Head of caudate nucleus (tissue), 42 donors: Measurements from ENCODE around the gene DUSP14.

ENCODE experiments used
- DNase-seq, 42 donors: peaks; one replicate each; pipeline versions ENCODE4 v3.0.0 to v3.0.0-alpha.2; 2020 to 2021; ENCODE audit warnings: mixed read lengths in 7 of 42
- intact Hi-C: fragments of 100-400 bp; cut with DNase I; formaldehyde crosslinking; loops from one replicate; pipeline ENCODE4 v1.15.0; 2022

DUSP14 gene

DNA sequence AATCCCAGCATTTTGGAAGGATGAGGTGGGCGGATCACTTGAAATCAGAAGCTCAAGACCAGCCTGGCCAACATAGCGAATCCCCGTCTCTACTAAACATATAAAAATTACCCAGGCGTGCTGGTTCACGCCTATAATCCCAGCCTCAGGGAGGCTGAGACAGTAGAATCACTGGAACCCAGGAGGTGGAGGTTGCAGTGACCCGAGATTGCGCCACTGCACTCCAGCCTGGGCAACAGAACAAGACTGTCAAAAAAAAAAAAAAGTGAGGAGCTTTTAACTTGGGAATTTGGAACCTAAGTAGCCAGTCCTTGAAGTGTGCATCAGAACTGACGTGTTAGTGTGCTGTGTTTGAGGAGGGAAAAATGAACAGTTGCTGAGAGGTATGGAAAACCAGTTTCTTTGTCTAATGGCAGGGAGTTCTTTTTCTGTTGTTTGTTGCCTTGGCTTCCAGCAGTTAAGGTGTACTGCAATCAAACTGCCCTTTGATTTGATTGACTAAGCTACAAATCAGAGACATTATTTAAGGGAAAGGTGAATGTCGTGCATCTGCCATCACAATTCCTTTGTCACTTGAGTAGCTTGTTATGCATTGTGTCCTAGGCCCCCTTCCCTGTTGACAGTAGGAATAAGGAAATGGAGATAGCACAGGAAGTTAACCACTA is 8.6 kb upstream of the DUSP14 start:
- intact Hi-C loops = no loop called here
- DNase-seq = no peak

GRCh38 chr17:37483311-37484039 is 6.2 kb upstream of the DUSP14 start:
- DNase-seq = peak in 38 of 42 donors; percentile 20 to 85 (median 46)
- intact Hi-C loops = no loop called here

GRCh38 chr17:37485938-37486570 is 3.6 kb upstream of the DUSP14 start:
- no peak for DNase-seq
- intact Hi-C loops = no loop called here

- DNase-seq = no peak
Observed at GRCh38 chr17:37488009-37488604, 1.6 kb upstream of the DUSP14 start.

GRCh38 chr17:37488607-37489196 is 989 bp upstream of the DUSP14 start:
- intact Hi-C loops = no loop called here
- DNase-seq = peak; percentile 28 to 86 (median 56)

More at GRCh38 chr17:37488009-37488604, 1.6 kb upstream of the DUSP14 start:
- intact Hi-C loops = no loop called here

GRCh38 chr17:37490022-37490587 is 414 bp downstream of the DUSP14 start:
- intact Hi-C loops = loop anchor here (5.0 kb wide), 1 partner anchor 122 kb away; no protein-coding TSS in a partner anchor
- peak; percentile 24 to 84 (median 66) for DNase-seq

GRCh38 chr17:37490638-37491614 is 1.2 kb downstream of the DUSP14 start:
- intact Hi-C loops = loop anchor here (5.0 kb wide), 1 partner anchor 121 kb away; no protein-coding TSS in a partner anchor
- DNase-seq = peak in 39 of 42 donors; percentile 21 to 89 (median 62)

GRCh38 chr17:37492167-37492566 is 2.5 kb downstream of the DUSP14 start:
- DNase-seq = no peak
- intact Hi-C loops = loop anchor here (5.0 kb wide), 1 partner anchor 120 kb away; no protein-coding TSS in a partner anchor

DNA sequence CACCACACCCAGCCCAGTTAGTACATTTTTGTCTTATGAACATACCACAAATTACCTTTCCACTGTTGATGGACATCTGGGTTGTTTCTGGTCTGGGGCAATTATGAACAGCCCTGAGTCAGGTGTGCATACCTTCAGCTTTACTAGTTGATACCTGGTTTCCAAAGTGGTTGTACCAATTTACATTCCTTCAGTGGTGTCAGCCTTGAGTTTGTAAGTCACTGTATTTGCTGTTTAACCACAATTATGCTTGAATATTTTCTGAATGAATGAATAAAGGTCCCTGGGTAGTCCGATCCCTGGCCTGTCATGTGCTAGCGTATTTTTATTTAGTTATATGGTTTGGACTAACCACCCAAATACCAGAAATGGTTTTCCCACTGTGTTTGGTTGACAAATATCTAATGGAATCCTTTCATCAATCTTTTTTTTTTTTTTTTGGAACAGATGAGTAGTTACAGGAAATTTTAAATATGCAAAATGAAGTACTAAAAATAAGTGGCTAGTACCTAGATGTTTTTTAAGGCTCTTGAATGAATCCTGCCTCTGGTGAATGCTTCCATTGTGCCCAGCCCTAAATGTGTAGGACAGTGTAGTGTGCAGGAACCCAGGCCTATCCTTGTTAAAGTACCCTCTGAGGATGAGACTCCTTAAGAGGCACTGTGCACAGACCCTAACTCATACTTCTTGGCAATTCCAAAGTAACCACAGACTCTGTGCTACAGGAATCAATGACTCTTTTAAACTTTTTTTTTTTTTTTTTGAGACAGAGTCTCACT is 3.7 kb downstream of the DUSP14 start:
- peak in 1 of 42 donors; percentile 4 for DNase-seq
- intact Hi-C loops = loop anchor here (5.0 kb wide), 1 partner anchor 119 kb away; no protein-coding TSS in a partner anchor

GRCh38 chr17:37494401-37494831 is 4.7 kb downstream of the DUSP14 start:
- intact Hi-C loops = loop anchor here (5.0 kb wide), 1 partner anchor 118 kb away; no protein-coding TSS in a partner anchor
- no peak for DNase-seq

- intact Hi-C loops = loop anchor here (5.0 kb wide), 1 partner anchor 117 kb away; no protein-coding TSS in a partner anchor
- DNase-seq = no peak
Observed at GRCh38 chr17:37494971-37495370, 5.3 kb downstream of the DUSP14 start.

GRCh38 chr17:37500378-37500777 is 10.7 kb downstream of the DUSP14 start:
- no peak for DNase-seq

DNA sequence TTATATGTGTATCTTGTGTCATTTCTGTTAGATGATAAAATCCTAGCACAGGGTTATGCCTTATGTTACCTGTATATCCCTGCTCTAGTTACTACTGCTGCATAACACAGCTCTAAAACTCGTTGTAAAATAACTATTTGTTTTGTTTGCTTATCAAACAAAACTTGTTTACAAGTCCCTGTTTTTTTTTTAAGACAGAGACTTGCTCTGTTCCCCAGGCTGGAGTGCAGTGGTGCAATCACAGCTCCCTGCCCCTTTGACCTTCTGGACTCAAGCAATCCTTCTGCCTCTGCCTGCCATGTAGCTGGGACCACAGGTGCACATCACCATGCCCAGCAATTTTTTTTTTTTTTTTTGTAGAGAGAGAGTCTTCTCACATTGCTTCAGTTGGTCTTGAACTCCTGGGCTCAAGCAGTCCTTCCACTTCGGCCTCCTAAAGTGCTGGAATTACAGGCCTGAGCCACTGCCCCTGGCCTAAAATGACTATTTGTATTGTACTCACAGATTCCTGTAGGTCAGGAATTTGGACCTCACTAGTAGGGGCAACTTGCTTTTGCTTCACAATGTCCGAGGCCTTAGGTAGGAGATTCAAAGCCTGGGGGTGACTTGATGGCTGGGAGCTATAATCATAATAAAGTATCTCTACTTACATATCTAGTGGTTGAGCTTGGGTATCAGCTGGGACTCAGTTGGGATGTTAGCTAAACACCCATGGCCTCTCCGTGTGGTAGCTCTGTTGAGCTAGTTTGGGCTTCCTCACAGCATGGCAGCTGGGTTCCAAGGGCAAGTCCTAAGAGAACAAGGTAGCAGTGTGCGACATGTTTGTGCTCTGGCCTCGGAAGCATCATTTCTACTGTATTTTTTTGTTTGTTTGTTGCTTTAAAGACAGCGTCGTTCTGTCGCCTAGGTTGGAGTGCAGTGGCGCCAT is 12.6 kb downstream of the DUSP14 start:
- intact Hi-C loops = no loop called here
- no peak for DNase-seq

More at GRCh38 chr17:37500378-37500777, 10.7 kb downstream of the DUSP14 start:
- intact Hi-C loops = no loop called here

DNA sequence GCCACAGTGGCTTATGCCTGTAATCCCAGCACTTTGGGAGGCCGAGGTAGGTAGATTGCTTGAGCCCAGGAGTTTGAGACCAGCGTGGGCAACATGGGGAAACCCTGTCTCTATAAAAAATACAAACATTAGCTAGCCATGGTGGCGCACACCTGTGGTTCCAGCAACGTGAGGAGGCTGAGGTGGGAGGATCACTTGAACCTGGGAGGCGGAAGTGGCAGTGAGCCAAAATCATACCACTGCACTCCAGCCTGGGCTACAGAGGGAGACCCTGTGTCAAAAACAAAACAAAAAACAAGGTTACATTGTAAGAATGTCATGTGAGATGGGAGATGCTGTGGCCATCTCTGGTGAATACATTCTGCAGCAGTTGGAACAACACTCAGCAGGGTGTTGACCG is 13.5 kb downstream of the DUSP14 start:
- no peak for DNase-seq
- intact Hi-C loops = no loop called here

GRCh38 chr17:37505333-37505732 is 15.6 kb downstream of the DUSP14 start:
- no peak for DNase-seq
- intact Hi-C loops = no loop called here
